ENCODE data around the gene RAET1G. TPM values are rescaled to one million over a fixed set of nuclear protein-coding genes. Genes with fewer than 3 reads are reported as not detected.
"Not testable (repeated sequence)": the region's sequence is repeated elsewhere in the genome, so short reads cannot be mapped to it uniquely, and the experiment has no call there.

RAET1G gene
- polyA plus RNA-seq, 1 of the 3 experiments (the other 2 are of a cell fraction) = 2.5 TPM

GRCh38 chr6:149969635-149970034 is 46.7 kb upstream of the RAET1G start:
- no peak for DNase-seq
- no peak for TF ChIP-seq MXI1 (IDR thresholded peaks at IDR 0.05; ENCODE audit: low read depth, low read length)
- no peak for TF ChIP-seq FOXJ3 (CRISPR knock-in tag; IDR thresholded peaks at IDR 0.05)
- TF ChIP-seq TCF12 (IDR thresholded peaks at IDR 0.05) = no peak
- no peak for TF ChIP-seq FOSL2 (IDR thresholded peaks at IDR 0.05; ENCODE audit: borderline replicate concordance, low read depth)
- TF ChIP-seq, protein P1, sequence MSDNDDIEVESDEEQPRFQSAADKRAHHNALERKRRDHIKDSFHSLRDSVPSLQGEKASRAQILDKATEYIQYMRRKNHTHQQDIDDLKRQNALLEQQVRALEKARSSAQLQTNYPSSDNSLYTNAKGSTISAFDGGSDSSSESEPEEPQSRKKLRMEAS (IDR thresholded peaks at IDR 0.05; ENCODE audit: low read depth) = no peak
- no peak for TF ChIP-seq EP300 (IDR thresholded peaks at IDR 0.05; ENCODE audit: borderline replicate concordance in 1 of 2, low read depth in 1 of 2, low read length in 1 of 2)
- TF ChIP-seq NRF1 (IDR thresholded peaks at IDR 0.05; ENCODE audit: low read depth, low read length) = no peak
- no peak for TF ChIP-seq TEAD4 (IDR thresholded peaks at IDR 0.05; ENCODE audit: borderline replicate concordance, insufficient read depth)
- no peaks in the 10 kb centered on the region for H3K9me3 ChIP-seq
- no peaks in the 10 kb centered on the region for H3F3A ChIP-seq (replicated peaks; ENCODE audit: insufficient read depth)
- H3K27me3 ChIP-seq (ENCODE audit: insufficient read depth) = peaks cover 31% of the 10 kb centered on the region
- no peak overlapping the region for H3K4me3 ChIP-seq (ENCODE audit: low read depth in 2 of 2, low read length in 1 of 2)
- CTCF ChIA-PET = no interaction called here
- peaks cover 0 to 6% of the 10 kb centered on the region in 2 experiments; a peak in 1 of 4 replicates for H3K4me1 ChIP-seq (ENCODE audit: control insufficient read depth in 1 of 2, insufficient read depth in 2 of 2, low read depth in 1 of 2, low read length in 1 of 2)
- no peaks in the 10 kb centered on the region for H3K36me3 ChIP-seq (replicated peaks in 1 of 2; ENCODE audit: control insufficient read depth in 1 of 2, insufficient read depth in 2 of 2, low read length in 1 of 2)
- no peaks in the 10 kb centered on the region for H3K79me2 ChIP-seq (ENCODE audit: insufficient read depth)
- no peak overlapping the region for H3K4me2 ChIP-seq
- POLR2A ChIA-PET = no interaction called here
- H3K9me2 ChIP-seq = no peaks in the 10 kb centered on the region
- no peak overlapping the region for H3K27ac ChIP-seq (ENCODE audit: low read depth in 2 of 2, low read length in 1 of 2)
- no peaks in the 10 kb centered on the region for H4K20me1 ChIP-seq (ENCODE audit: insufficient read depth)
- H3K9ac ChIP-seq = no peak overlapping the region
- 8% methylated on average over 2 of the region's 2 CpGs for WGBS (ENCODE audit: low lambda C conversion rate)
- H2AFZ ChIP-seq (ENCODE audit: low read depth) = no peak overlapping the region

DNA sequence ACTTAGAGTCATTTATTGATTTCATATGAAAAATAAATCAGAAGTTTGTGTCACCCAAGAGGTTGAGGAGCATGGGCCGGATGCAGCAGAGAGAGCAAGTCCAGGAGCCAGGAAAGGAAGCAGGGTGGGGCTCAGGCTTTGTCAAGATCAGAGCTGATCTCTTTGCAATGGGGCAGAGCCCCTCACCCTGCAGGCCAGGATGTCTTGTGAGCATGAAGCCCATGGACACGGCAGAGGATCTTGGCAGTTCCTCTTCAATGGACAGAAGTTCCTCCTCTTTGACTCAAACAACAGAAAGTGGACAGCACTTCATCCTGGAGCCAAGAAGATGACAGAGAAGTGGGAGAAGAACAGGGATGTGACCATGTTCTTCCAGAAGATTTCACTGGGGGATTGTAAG is 46.0 kb upstream of the RAET1G start:
- H2AFZ ChIP-seq (ENCODE audit: low read depth); H3K9ac ChIP-seq; H3F3A ChIP-seq (replicated peaks; ENCODE audit: insufficient read depth); H3K36me3 ChIP-seq (replicated peaks in 1 of 2; ENCODE audit: control insufficient read depth in 1 of 2, insufficient read depth in 2 of 2, low read length in 1 of 2); H3K27ac ChIP-seq (ENCODE audit: low read depth in 2 of 2, low read length in 1 of 2); H3K4me3 ChIP-seq (ENCODE audit: low read depth in 2 of 2, low read length in 1 of 2); H3K4me2 ChIP-seq; H3K9me2 ChIP-seq; H3K9me3 ChIP-seq; CTCF ChIA-PET; POLR2A ChIA-PET; H3K79me2 ChIP-seq (ENCODE audit: insufficient read depth); DNase-seq; H4K20me1 ChIP-seq (ENCODE audit: insufficient read depth): not testable (repeated sequence)
- Histone ChIP-seq H3K4me1 (ENCODE audit: control insufficient read depth in 1 of 2, insufficient read depth in 2 of 2, low read depth in 1 of 2, low read length in 1 of 2) (peaks cover 0 to 13% of the 10 kb centered on the region in 2 experiments; a peak in 1 of 4 replicates), H3K27me3 (ENCODE audit: insufficient read depth) (peaks cover 35% of the 10 kb centered on the region)
- WGBS (ENCODE audit: low lambda C conversion rate) = 25% methylated on average over 2 of the region's 2 CpGs

GRCh38 chr6:149967999-149968398 is 45.1 kb upstream of the RAET1G start:
- H3K36me3 ChIP-seq (replicated peaks in 1 of 2; ENCODE audit: control insufficient read depth in 1 of 2, insufficient read depth in 2 of 2, low read length in 1 of 2); CTCF ChIA-PET; H3K9me2 ChIP-seq; H3K9ac ChIP-seq; H4K20me1 ChIP-seq (ENCODE audit: insufficient read depth); DNase-seq; H3K9me3 ChIP-seq; H3K4me3 ChIP-seq (ENCODE audit: low read depth in 2 of 2, low read length in 1 of 2); H3K27ac ChIP-seq (ENCODE audit: low read depth in 2 of 2, low read length in 1 of 2); H3F3A ChIP-seq (replicated peaks; ENCODE audit: insufficient read depth); H2AFZ ChIP-seq (ENCODE audit: low read depth); POLR2A ChIA-PET; H3K4me2 ChIP-seq; H3K79me2 ChIP-seq (ENCODE audit: insufficient read depth): not testable (repeated sequence)
- 11% methylated on average over 1 of the region's 2 CpGs for WGBS (ENCODE audit: low lambda C conversion rate)
- Histone ChIP-seq H3K4me1 (ENCODE audit: control insufficient read depth in 1 of 2, insufficient read depth in 2 of 2, low read depth in 1 of 2, low read length in 1 of 2) (peaks cover 0 to 16% of the 10 kb centered on the region in 2 experiments; a peak in 1 of 4 replicates), H3K27me3 (ENCODE audit: insufficient read depth) (peaks cover 37% of the 10 kb centered on the region)

All from SK-N-SH (cell line).